GM12878 (cell line): ENCODE results near the gene KLHL8. TPM values are rescaled to one million over a fixed set of nuclear protein-coding genes. Genes with fewer than 3 reads are reported as not detected.

Source experiments
- ATAC-seq: fragments of 200-7000 bp; cut with Tn5 transposase; 3 replicates; pipeline ENCODE4 v1.9.1; 2020; ENCODE audit warnings: mild to moderate bottlenecking, moderate library complexity
- BruUV-seq: library from RNA; stranded (reverse); fragments of 400-500 nt; replicated peaks from 2 replicates; lab custom pipeline; 2021; lab: Mats Ljungman, UMichigan
- CTCF ChIA-PET: fragments of 300-600 bp; sonication (Branson Sonifier 250); formaldehyde crosslinking; extraction: SDS; loops from one replicate; lab custom pipeline; 2021; ENCODE audit warnings: inconsistent platforms; lab: Yijun Ruan, JAX
- POLR2A ChIA-PET: fragments of 350-600 bp; formaldehyde crosslinking; extraction: SDS; loops from one replicate; lab custom pipeline; 2021; ENCODE audit warnings: inconsistent platforms; lab: Charles Lee
- RAD21 ChIA-PET: fragments of 300-600 bp; sonication (Branson Sonifier 250); formaldehyde crosslinking; loops from one replicate; lab custom pipeline; 2023; ENCODE audit warnings: antibody characterized with exemption; ENCODE audit not compliant: unreplicated experiment; lab: Charles Lee
- SMC1A ChIA-PET: fragments of 300-600 bp; sonication (Branson Sonifier 250); formaldehyde crosslinking; loops from one replicate; lab custom pipeline; 2023; ENCODE audit not compliant: unreplicated experiment, uncharacterized antibody; lab: Charles Lee
- DNase-seq: peaks from one replicate; pipeline ENCODE4 v3.0.0-alpha.2; 2011; ENCODE audit warnings: low read depth, low spot score
- FAIRE-seq: peaks from 3 replicates; lab custom pipeline; 2011; peaks lifted over from hg19 to GRCh38; lab: Jason Lieb, UNC
- H2AFZ ChIP-seq: 2 replicates; pipeline ENCODE4 v1.6.0; 2011; ENCODE audit warnings: low read depth, low read length, control low read depth; ENCODE audit not compliant: control insufficient read depth
- H3K27ac ChIP-seq: 2 replicates; pipeline ENCODE4 v1.5.1; 2011; ENCODE audit warnings: control low read depth; ENCODE audit not compliant: control insufficient read depth, insufficient read depth
- H3K27me3 ChIP-seq, 2 experiments: replicated peaks in 1 of 2; 2 replicates each; pipeline versions ENCODE4 v1.6.0 to v1.6.1; 2011; ENCODE audit warnings: low read length in 1 of 2; ENCODE audit not compliant: control insufficient read depth in 2 of 2, insufficient read depth in 2 of 2
- H3K36me3 ChIP-seq, 2 experiments: 2 replicates each; pipeline ENCODE4 v1.5.1; 2011; ENCODE audit warnings: low read length in 1 of 2; ENCODE audit not compliant: control insufficient read depth in 2 of 2, insufficient read depth in 2 of 2
- H3K4me1 ChIP-seq: 2 replicates; pipeline ENCODE4 v1.6.1; 2011; ENCODE audit warnings: mild to moderate bottlenecking, low read length, moderate library complexity, mixed read lengths; ENCODE audit not compliant: control insufficient read depth, insufficient read depth
- H3K4me2 ChIP-seq: 2 replicates; pipeline ENCODE4 v1.6.0; 2011; ENCODE audit warnings: control low read depth; ENCODE audit not compliant: control insufficient read depth, insufficient read depth
- H3K4me3 ChIP-seq: fragments of 200-600 bp; sonication (generic); 2 replicates; pipeline ENCODE4 v1.5.1; 2016
- H3K79me2 ChIP-seq: 2 replicates; pipeline ENCODE4 v1.6.0; 2011; ENCODE audit warnings: low read length; ENCODE audit not compliant: control insufficient read depth, insufficient read depth
- H3K9ac ChIP-seq: 2 replicates; pipeline ENCODE4 v1.8.0; 2011; ENCODE audit warnings: low read length, control low read depth, mixed read lengths; ENCODE audit not compliant: control insufficient read depth, insufficient read depth
- H3K9me3 ChIP-seq: replicated peaks from 3 replicates; pipeline ENCODE4 v1.5.1; 2011; ENCODE audit warnings: mild to moderate bottlenecking, low read length; ENCODE audit not compliant: control insufficient read depth, insufficient read depth
- H4K20me1 ChIP-seq: 2 replicates; pipeline ENCODE4 v1.6.0; 2011; ENCODE audit not compliant: control insufficient read depth, insufficient read depth
- CBX5 ChIP-seq: sonication (generic); IDR thresholded peaks from 2 replicates; pipeline ENCODE4 v1.6.1; 2016; ENCODE audit warnings: low read depth, moderate library complexity, mild to moderate bottlenecking, inconsistent platforms
- CREM ChIP-seq: IDR thresholded peaks from 2 replicates; pipeline ENCODE4 v1.6.1; 2014; ENCODE audit warnings: antibody characterized with exemption, low read depth
- KLF5 ChIP-seq: fragments of 450-650 bp; IDR thresholded peaks from 2 replicates; pipeline ENCODE4 v1.6.1; 2014; ENCODE audit warnings: mild to moderate bottlenecking; ENCODE audit not compliant: partially characterized antibody
- NR2C1 ChIP-seq: fragments of 450-650 bp; IDR thresholded peaks from 2 replicates; pipeline ENCODE4 v1.6.1; 2017; ENCODE audit warnings: antibody characterized with exemption, mild to moderate bottlenecking, moderate library complexity
- SMARCA5 ChIP-seq: fragments of 450-650 bp; IDR thresholded peaks from 2 replicates; pipeline ENCODE4 v1.6.1; 2017; ENCODE audit warnings: mild to moderate bottlenecking
- TBL1XR1 ChIP-seq: IDR thresholded peaks from 2 replicates; pipeline ENCODE4 v1.6.1; 2012; ENCODE audit warnings: low read depth, low read length, improper control_type of control experiment
- WGBS: methylation state at CpG from one replicate; pipeline ENCODE4 v1.1.6; 2016; ENCODE audit warnings: low lambda C conversion rate; ENCODE audit not compliant: insufficient replicate concordance, insufficient coverage; ENCODE audit errors: missing lambda C conversion rate; 5-methylcytosine and 5-hydroxymethylcytosine counted together
- in situ Hi-C: fragments of 300-500 bp; cut with MboI; formaldehyde crosslinking; loops from 9 replicates; pipeline ENCODE4 v1.14.3; 2018; ENCODE audit warnings: mixed read lengths
- intact Hi-C: fragments of 100-400 bp; cut with micrococcal nuclease; formaldehyde crosslinking; loops from one replicate; pipeline ENCODE4 v1.14.2; 2022; ENCODE audit not compliant: unreplicated experiment
- polyA plus RNA-seq, 11 experiments: library from polyadenylated mRNA; depleted of rRNA in 4 of 11; unstranded in 6 of 11; stranded (reverse) in 5 of 11; fragments of >200 nt; fragmentation: Nextera tagmentation in 4 of 11; fragmentation: Illumina TruSeq in 1 of 11; extraction: Ambion mirVana in 4 of 11; extraction: Trizol in 1 of 11; gene quantifications; 1 replicate in 1 of 11; 2 replicates in 10 of 11; pipeline versions ENCODE4 v1.2.1 to v1.2.3, GENCODE V29; 2011 to 2016; ENCODE audit warnings: inconsistent platforms in 2 of 11, missing spikeins in 2 of 11, low read depth in 1 of 11
- total RNA-seq, 4 experiments: library from RNA; depleted of rRNA in 3 of 4; stranded (reverse); fragments of >200 nt in 3 of 4; fragmentation: Illumina TruSeq in 1 of 4; extraction: Trizol in 1 of 4; gene quantifications; 2 replicates each; pipeline versions ENCODE4 v1.2.1 to v1.2.3, GENCODE V29; 2013 to 2021
- TF ChIP-seq, protein P1 (sequence below): fragments of 450-650 bp; IDR thresholded peaks from 2 replicates; pipeline ENCODE4 v1.6.1; 2017; ENCODE audit warnings: mild to moderate bottlenecking, low read depth, inconsistent platforms; ENCODE audit not compliant: poor library complexity, severe bottlenecking

Gene KLHL8
- total and polyA plus RNA-seq, 10 of the 15 experiments (the other 5 are each of a cell fraction or from before 2014, with no cell fraction given) = 4.5 to 13.1 (median 9.0) TPM

- in situ Hi-C loops = no loop called here
Measured at GRCh38 chr4:87249332-87250019, 29.1 kb upstream of the KLHL8 start.

GRCh38 chr4:87243426-87244053 lies 23.1 kb upstream of the KLHL8 start:
- intact Hi-C loops = no loop called here
- TF ChIP-seq KLF5 (peak; percentile 47), CREM (no peak), NR2C1 (no peak), CBX5 (peak; percentile 99), TBL1XR1 (no peak)
- TF ChIP-seq, protein P1, sequence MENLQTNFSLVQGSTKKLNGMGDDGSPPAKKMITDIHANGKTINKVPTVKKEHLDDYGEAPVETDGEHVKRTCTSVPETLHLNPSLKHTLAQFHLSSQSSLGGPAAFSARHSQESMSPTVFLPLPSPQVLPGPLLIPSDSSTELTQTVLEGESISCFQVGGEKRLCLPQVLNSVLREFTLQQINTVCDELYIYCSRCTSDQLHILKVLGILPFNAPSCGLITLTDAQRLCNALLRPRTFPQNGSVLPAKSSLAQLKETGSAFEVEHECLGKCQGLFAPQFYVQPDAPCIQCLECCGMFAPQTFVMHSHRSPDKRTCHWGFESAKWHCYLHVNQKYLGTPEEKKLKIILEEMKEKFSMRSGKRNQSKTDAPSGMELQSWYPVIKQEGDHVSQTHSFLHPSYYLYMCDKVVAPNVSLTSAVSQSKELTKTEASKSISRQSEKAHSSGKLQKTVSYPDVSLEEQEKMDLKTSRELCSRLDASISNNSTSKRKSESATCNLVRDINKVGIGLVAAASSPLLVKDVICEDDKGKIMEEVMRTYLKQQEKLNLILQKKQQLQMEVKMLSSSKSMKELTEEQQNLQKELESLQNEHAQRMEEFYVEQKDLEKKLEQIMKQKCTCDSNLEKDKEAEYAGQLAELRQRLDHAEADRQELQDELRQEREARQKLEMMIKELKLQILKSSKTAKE = peak; percentile 58
- TF ChIP-seq, all 136 proteins: peak for 3
- ATAC-seq (no peak), DNase-seq (no peak), FAIRE-seq (no peak)
- Histone ChIP-seq H3K9ac (no peak overlapping the region), H2AFZ (no peak overlapping the region), H3K4me2 (no peak overlapping the region), H3K4me1 (no peaks in the 10 kb centered on the region), H3K27ac (no peak overlapping the region), H4K20me1 (no peaks in the 10 kb centered on the region), H3K79me2 (no peaks in the 10 kb centered on the region), H3K27me3 (0 out of 4 replicates have a peak, but pooled peaks cover 0 to 2% of the 10 kb centered on the region in 2 experiments), H3K36me3 (no peaks in the 10 kb centered on the region), H3K9me3 (peaks cover 7% of the 10 kb centered on the region), H3K4me3 (no peak overlapping the region)
- 48% methylated on average over 2 of the region's 2 CpGs for WGBS
- ChIA-PET CTCF (no interaction called here), SMC1A (interaction anchor here (2.6 kb wide), 1 partner anchor 93 kb away, joined by 13 read pairs; no protein-coding TSS in a partner anchor), POLR2A (no interaction called here), RAD21 (no interaction called here)
- in situ Hi-C loops = no loop called here
- no TSS peak for BruUV-seq

More at GRCh38 chr4:87249332-87250019, 29.1 kb upstream of the KLHL8 start:
- ATAC-seq (no peak), DNase-seq (no peak), FAIRE-seq (no peak)
- H4K20me1 ChIP-seq = no peaks in the 10 kb centered on the region
- H3K79me2 ChIP-seq = no peaks in the 10 kb centered on the region
- no peak overlapping the region for H3K27ac ChIP-seq
- no peak overlapping the region for H3K9ac ChIP-seq
- POLR2A ChIA-PET = no interaction called here
- H3K36me3 ChIP-seq = no peaks in the 10 kb centered on the region
- no peak overlapping the region for H2AFZ ChIP-seq
- intact Hi-C loops = no loop called here
- WGBS = 3% methylated on average over 2 of the region's 2 CpGs
- H3K4me3 ChIP-seq = no peak overlapping the region
- SMC1A ChIA-PET = no interaction called here
- H3K9me3 ChIP-seq = no peaks in the 10 kb centered on the region; the same call in 2 of the 3 replicates
- no peak overlapping the region for H3K4me2 ChIP-seq
- CTCF ChIA-PET = no interaction called here
- H3K27me3 ChIP-seq = no peaks in the 10 kb centered on the region
- RAD21 ChIA-PET = no interaction called here
- H3K4me1 ChIP-seq = no peaks in the 10 kb centered on the region
- TF ChIP-seq SMARCA5 = no peak
- BruUV-seq = no TSS peak
